HEK293 (cell line): ENCODE results near the gene APPBP2.

ENCODE experiments used
- CTCF ChIA-PET: fragments of 350-600 bp; formaldehyde crosslinking; extraction: SDS; loops from one replicate; lab custom pipeline; 2021; ENCODE audit warnings: antibody characterized with exemption; lab: Yijun Ruan, JAX
- POLR2A ChIA-PET: fragments of 300-600 bp; formaldehyde crosslinking; extraction: SDS; loops from one replicate; lab custom pipeline; 2020; ENCODE audit warnings: antibody characterized with exemption, inconsistent platforms; lab: Yijun Ruan, JAX
- H3K27ac ChIP-seq: fragments of 200-500 bp; sonication (Bioruptor generic); 2 replicates; pipeline ENCODE4 v1.5.1; 2014; ENCODE audit warnings: low read depth, low read length, control low read depth, inconsistent platforms; ENCODE audit errors: extremely low read depth
- H3K36me3 ChIP-seq, 2 experiments: fragments of 200-500 bp in 1 of 2; sonication (Bioruptor generic) in 1 of 2; 1 replicate in 1 of 2; 2 replicates in 1 of 2; pipeline ENCODE4 v1.5.1; 2014 to 2017; ENCODE audit warnings: inconsistent platforms in 2 of 2, low read length in 2 of 2; ENCODE audit not compliant: control insufficient read depth in 2 of 2, insufficient read depth in 1 of 2
- H3K4me1 ChIP-seq: fragments of 200-500 bp; sonication (Bioruptor generic); 2 replicates; pipeline ENCODE4 v1.5.1; 2014; ENCODE audit warnings: mild to moderate bottlenecking, low read length, inconsistent platforms; ENCODE audit not compliant: control insufficient read depth, insufficient read depth
- H3K4me3 ChIP-seq: 2 replicates; pipeline ENCODE4 v1.5.1; 2011; ENCODE audit warnings: low read depth, mild to moderate bottlenecking, control low read depth, low read length, moderate library complexity
- H3K9me3 ChIP-seq: fragments of 200-500 bp; sonication (Bioruptor generic); 2 replicates; pipeline ENCODE4 v1.5.1; 2014; ENCODE audit warnings: low read depth, low read length, inconsistent platforms; ENCODE audit not compliant: control insufficient read depth, insufficient read depth
- HOXA7 ChIP-seq: sonication (generic); formaldehyde crosslinking; IDR thresholded peaks from 2 replicates; pipeline ENCODE4 v1.8.1; 2022; ENCODE audit warnings: missing genetic modification reagents, borderline replicate concordance
- HOXC10 ChIP-seq: sonication (generic); formaldehyde crosslinking; IDR thresholded peaks from 2 replicates; pipeline ENCODE4 v1.8.1; 2023; ENCODE audit warnings: mild to moderate bottlenecking, missing genetic modification reagents
- KLF10 ChIP-seq: fragments of 450-650 bp; IDR thresholded peaks from 2 replicates; pipeline ENCODE4 v1.5.1; 2018; ENCODE audit warnings: missing biosample characterization, mild to moderate bottlenecking, missing genetic modification characterization
- MZF1 ChIP-seq: fragments of 450-650 bp; formaldehyde crosslinking; IDR thresholded peaks from 2 replicates; pipeline ENCODE4 v1.5.1; 2017; ENCODE audit warnings: missing biosample characterization, missing genetic modification characterization, borderline replicate concordance
- PRDM1 ChIP-seq: fragments of 450-650 bp; formaldehyde crosslinking; IDR thresholded peaks from 2 replicates; pipeline ENCODE4; 2016; ENCODE audit warnings: missing biosample characterization, missing genetic modification characterization
- SALL2 ChIP-seq: fragments of 450-650 bp; formaldehyde crosslinking; IDR thresholded peaks from 2 replicates; pipeline ENCODE4 v1.5.0; 2017; ENCODE audit warnings: missing biosample characterization, mild to moderate bottlenecking, missing genetic modification characterization, borderline replicate concordance
- TRIM28 ChIP-seq: IDR thresholded peaks from 2 replicates; pipeline ENCODE4 v1.6.1; 2011; ENCODE audit warnings: low read length, control low read depth, borderline replicate concordance
- WT1 ChIP-seq: fragments of 450-650 bp; formaldehyde crosslinking; IDR thresholded peaks from 2 replicates; pipeline ENCODE4 v1.5.1; 2016; ENCODE audit warnings: missing biosample characterization, missing genetic modification characterization
- ZBTB48 ChIP-seq: fragments of 450-650 bp; formaldehyde crosslinking; IDR thresholded peaks from 2 replicates; pipeline ENCODE4 v1.5.1; 2016; ENCODE audit warnings: missing biosample characterization, missing genetic modification characterization
- ZFHX2 ChIP-seq: fragments of 450-650 bp; formaldehyde crosslinking; conservative IDR thresholded peaks from 2 replicates; pipeline ENCODE4 v1.5.1; 2016; ENCODE audit warnings: missing biosample characterization, missing genetic modification characterization
- ZNF114 ChIP-seq: fragments of 450-650 bp; formaldehyde crosslinking; IDR thresholded peaks from 2 replicates; pipeline ENCODE4 v1.5.0; 2017; ENCODE audit warnings: missing biosample characterization, missing genetic modification characterization
- ZNF155 ChIP-seq: fragments of 450-650 bp; formaldehyde crosslinking; IDR thresholded peaks from 2 replicates; pipeline ENCODE4 v1.5.1; 2016; ENCODE audit warnings: missing biosample characterization, missing genetic modification characterization
- ZNF211 ChIP-seq: fragments of 450-650 bp; formaldehyde crosslinking; IDR thresholded peaks from 2 replicates; pipeline ENCODE4 v1.5.1; 2016; ENCODE audit warnings: low read depth, missing biosample characterization, missing genetic modification characterization
- ZNF214 ChIP-seq: fragments of 450-650 bp; formaldehyde crosslinking; IDR thresholded peaks from 2 replicates; pipeline ENCODE4 v1.5.1; 2017; ENCODE audit warnings: missing biosample characterization, mild to moderate bottlenecking, missing genetic modification characterization, borderline replicate concordance
- ZNF529 ChIP-seq: fragments of 450-650 bp; formaldehyde crosslinking; IDR thresholded peaks from 2 replicates; pipeline ENCODE4 v1.5.1; 2017; ENCODE audit warnings: missing genetic modification characterization, missing biosample characterization; ENCODE audit not compliant: insufficient replicate concordance
- ZNF585B ChIP-seq: fragments of 450-650 bp; formaldehyde crosslinking; IDR thresholded peaks from 2 replicates; pipeline ENCODE4 v1.5.1; 2016; ENCODE audit warnings: missing biosample characterization, missing genetic modification characterization
- ZNF677 ChIP-seq: fragments of 450-650 bp; IDR thresholded peaks from 2 replicates; pipeline ENCODE4 v1.5.0; 2018; ENCODE audit warnings: missing biosample characterization, mild to moderate bottlenecking, missing genetic modification characterization, moderate library complexity
- ZNF76 ChIP-seq: fragments of 450-650 bp; formaldehyde crosslinking; IDR thresholded peaks from 2 replicates; pipeline ENCODE4; 2016; ENCODE audit warnings: low read depth, missing biosample characterization, missing genetic modification characterization, borderline replicate concordance
- ZNF791 ChIP-seq: fragments of 450-650 bp; formaldehyde crosslinking; IDR thresholded peaks from 2 replicates; pipeline ENCODE4 v1.5.1; 2016; ENCODE audit warnings: missing biosample characterization, missing genetic modification characterization
- TF ChIP-seq, protein P1 (sequence below): fragments of 450-650 bp; formaldehyde crosslinking; IDR thresholded peaks from 2 replicates; pipeline ENCODE4 v1.5.1; 2016; ENCODE audit warnings: missing biosample characterization, missing genetic modification characterization
- TF ChIP-seq, protein P2 (sequence below): fragments of 450-650 bp; formaldehyde crosslinking; IDR thresholded peaks from 2 replicates; pipeline ENCODE4 v1.5.1; 2016; ENCODE audit warnings: missing biosample characterization, missing genetic modification characterization
- TF ChIP-seq, protein P3 (sequence below): fragments of 450-650 bp; formaldehyde crosslinking; IDR thresholded peaks from 2 replicates; pipeline ENCODE4 v1.5.1; 2017; ENCODE audit warnings: missing biosample characterization, missing genetic modification characterization

APPBP2 gene

DNA sequence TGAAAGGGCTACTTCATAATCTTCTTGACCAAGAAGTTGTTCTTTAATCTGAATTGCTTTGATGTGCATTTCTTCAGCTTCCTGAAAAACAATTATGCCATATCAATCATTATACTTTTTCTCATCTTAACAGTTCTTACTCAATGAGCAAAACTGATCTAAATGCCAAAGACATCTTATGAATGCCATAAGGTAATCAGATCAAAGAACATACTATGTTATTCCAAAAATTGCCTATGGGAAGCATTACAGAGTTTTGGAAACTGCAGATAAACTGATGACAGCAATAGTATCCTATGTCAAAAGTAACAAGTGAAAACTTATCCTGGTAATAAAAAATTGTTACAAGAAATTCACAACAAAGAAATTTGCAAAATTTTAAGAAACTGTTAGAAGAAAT is 74.1 kb downstream of the APPBP2 start:
- ChIA-PET CTCF (interaction anchor here (1.0 kb wide), 1 partner anchor 186 kb away, joined by 5 read pairs; no protein-coding TSS in a partner anchor), POLR2A (no interaction called here)
- Histone ChIP-seq H3K4me1 (no peaks in the 10 kb centered on the region), H3K4me3 (no peak overlapping the region), H3K36me3 (peaks cover 70 to 81% of the 10 kb centered on the region in 2 experiments), H3K9me3 (no peaks in the 10 kb centered on the region), H3K27ac (no peak overlapping the region)
- TF ChIP-seq ZBTB48 (tag by site-specific recombination), result no peak
- TF ChIP-seq ZNF585B (tag by site-specific recombination), result no peak
- no peak for TF ChIP-seq ZNF76 (tag by site-specific recombination)
- TF ChIP-seq, protein P1, sequence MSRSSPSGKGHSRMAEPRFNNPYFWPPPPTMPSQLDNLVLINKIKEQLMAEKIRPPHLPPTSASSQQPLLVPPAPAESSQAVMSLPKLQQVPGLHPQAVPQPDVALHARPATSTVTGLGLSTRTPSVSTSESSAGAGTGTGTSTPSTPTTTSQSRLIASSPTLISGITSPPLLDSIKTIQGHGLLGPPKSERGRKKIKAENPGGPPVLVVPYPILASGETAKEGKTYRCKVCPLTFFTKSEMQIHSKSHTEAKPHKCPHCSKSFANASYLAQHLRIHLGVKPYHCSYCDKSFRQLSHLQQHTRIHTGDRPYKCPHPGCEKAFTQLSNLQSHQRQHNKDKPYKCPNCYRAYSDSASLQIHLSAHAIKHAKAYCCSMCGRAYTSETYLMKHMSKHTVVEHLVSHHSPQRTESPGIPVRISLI (tag by site-specific recombination), result no peak

DNA sequence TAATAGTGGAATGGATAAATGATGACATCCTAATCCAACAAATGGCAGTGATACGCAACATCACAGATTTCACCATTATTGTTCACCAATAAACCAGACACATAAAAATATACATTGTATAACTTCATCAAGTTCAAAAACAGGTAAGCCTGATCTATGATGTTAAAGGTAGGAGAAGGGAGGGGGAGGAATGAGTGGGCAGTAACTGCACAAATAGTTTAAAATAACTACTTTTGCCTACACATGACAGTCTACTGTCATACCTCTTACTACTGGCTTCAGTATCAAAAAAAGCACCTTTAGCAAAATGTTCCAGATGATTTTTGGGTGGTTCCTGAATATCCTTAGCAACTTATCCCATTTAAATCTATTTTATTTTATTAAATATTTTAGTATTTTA is 75.0 kb downstream of the APPBP2 start:
- no peaks in the 10 kb centered on the region for H3K4me1 ChIP-seq
- H3K4me3 ChIP-seq, result no peak overlapping the region
- ChIA-PET CTCF (no interaction called here), POLR2A (no interaction called here)
- no peaks in the 10 kb centered on the region for H3K9me3 ChIP-seq
- peaks cover 68 to 75% of the 10 kb centered on the region in 2 experiments for H3K36me3 ChIP-seq
- TF ChIP-seq ZNF214 (no peak), HOXC10 (CRISPR knock-in tag) (no peak), ZNF211 (tag by site-specific recombination) (no peak), WT1 (tag by site-specific recombination) (no peak), ZNF677 (tag by site-specific recombination) (no peak), TRIM28 (no peak), KLF10 (no peak), ZNF529 (tag by site-specific recombination) (no peak), ZNF791 (tag by site-specific recombination) (no peak), PRDM1 (tag by site-specific recombination) (no peak), ZNF114 (no peak), MZF1 (tag by site-specific recombination) (no peak), SALL2 (tag by site-specific recombination) (no peak)
- TF ChIP-seq, protein P2, sequence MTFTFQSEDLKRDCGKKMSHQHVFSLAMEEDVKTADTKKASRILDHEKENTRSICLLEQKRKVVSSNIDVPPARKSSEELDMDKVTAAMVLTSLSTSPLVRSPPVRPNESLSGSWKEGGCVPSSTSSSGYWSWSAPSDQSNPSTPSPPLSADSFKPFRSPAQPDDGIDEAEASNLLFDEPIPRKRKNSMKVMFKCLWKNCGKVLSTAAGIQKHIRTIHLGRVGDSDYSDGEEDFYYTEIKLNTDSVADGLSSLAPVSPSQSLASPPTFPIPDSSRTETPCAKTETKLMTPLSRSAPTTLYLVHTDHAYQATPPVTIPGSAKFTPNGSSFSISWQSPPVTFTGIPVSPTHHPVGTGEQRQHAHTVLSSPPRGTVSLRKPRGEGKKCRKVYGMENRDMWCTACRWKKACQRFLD (tag by site-specific recombination), result no peak
- TF ChIP-seq, protein P3, sequence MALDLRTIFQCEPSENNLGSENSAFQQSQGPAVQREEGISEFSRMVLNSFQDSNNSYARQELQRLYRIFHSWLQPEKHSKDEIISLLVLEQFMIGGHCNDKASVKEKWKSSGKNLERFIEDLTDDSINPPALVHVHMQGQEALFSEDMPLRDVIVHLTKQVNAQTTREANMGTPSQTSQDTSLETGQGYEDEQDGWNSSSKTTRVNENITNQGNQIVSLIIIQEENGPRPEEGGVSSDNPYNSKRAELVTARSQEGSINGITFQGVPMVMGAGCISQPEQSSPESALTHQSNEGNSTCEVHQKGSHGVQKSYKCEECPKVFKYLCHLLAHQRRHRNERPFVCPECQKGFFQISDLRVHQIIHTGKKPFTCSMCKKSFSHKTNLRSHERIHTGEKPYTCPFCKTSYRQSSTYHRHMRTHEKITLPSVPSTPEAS (tag by site-specific recombination), result no peak
- no peak overlapping the region for H3K27ac ChIP-seq

DNA sequence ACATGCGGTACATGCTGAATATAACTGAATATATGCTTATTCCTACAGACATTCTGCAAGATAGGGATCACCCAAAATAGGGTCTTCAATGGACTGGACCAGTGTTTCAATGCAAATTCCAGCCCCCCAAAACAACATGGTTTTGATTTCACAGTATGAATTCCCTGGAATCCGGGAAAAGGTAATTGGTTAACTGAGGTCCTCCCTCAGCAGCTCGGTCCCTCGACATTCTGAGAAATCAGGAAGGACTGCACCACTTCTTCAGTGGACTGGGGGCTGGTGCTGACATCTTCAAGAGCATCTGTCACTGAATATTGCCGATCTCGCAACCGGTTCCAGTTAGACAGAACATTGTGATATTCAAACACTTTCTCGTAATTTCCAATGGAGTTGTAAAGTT is 78.7 kb downstream of the APPBP2 start:
- H3K36me3 ChIP-seq, result peaks cover 48 to 58% of the 10 kb centered on the region in 2 experiments

More for the DNA sequence above, 78.7 kb downstream of the APPBP2 start:
- H3K9me3 ChIP-seq, result no peaks in the 10 kb centered on the region
- TF ChIP-seq ZFHX2 (tag by site-specific recombination), result no peak
- no peak for TF ChIP-seq ZNF155 (tag by site-specific recombination)
- no peak for TF ChIP-seq HOXA7 (CRISPR knock-in tag)
- TF ChIP-seq, all 188 proteins: peak for 0
- no peak overlapping the region for H3K4me3 ChIP-seq
- H3K4me1 ChIP-seq, result no peaks in the 10 kb centered on the region
- CTCF ChIA-PET, result no interaction called here
- no peak overlapping the region for H3K27ac ChIP-seq
- POLR2A ChIA-PET, result no interaction called here
